ENCODE results near the gene CHD9. TPM values are rescaled to one million over a fixed set of nuclear protein-coding genes. Genes with fewer than 3 reads are reported as not detected.

The CHD9 gene
- total RNA-seq, 2 donors from 2014 or later, result 38.1 to 58.7 TPM

DNA sequence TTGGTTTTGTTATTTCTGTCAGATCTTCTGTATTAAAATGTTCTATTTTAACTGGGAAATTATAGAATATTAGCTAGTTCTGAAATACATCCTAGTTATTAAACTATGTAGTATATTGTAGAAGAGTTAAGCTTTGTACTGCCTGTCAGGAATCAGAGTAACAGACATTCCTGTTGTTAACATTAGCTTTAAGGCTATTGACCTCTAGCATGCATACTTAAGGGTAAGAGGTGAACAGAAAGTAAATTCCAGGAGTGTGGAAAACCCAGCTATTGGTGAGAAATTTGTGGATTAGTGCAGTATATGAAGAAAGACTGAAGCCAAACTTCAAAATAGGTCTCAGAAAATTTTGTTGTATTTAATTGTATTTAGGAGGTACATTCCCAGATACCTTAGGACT, 111.3 kb downstream of the CHD9 start:
- TF ChIP-seq, protein P1, sequence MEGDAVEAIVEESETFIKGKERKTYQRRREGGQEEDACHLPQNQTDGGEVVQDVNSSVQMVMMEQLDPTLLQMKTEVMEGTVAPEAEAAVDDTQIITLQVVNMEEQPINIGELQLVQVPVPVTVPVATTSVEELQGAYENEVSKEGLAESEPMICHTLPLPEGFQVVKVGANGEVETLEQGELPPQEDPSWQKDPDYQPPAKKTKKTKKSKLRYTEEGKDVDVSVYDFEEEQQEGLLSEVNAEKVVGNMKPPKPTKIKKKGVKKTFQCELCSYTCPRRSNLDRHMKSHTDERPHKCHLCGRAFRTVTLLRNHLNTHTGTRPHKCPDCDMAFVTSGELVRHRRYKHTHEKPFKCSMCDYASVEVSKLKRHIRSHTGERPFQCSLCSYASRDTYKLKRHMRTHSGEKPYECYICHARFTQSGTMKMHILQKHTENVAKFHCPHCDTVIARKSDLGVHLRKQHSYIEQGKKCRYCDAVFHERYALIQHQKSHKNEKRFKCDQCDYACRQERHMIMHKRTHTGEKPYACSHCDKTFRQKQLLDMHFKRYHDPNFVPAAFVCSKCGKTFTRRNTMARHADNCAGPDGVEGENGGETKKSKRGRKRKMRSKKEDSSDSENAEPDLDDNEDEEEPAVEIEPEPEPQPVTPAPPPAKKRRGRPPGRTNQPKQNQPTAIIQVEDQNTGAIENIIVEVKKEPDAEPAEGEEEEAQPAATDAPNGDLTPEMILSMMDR (IDR thresholded peaks at IDR 0.05), result no peak
- no peak for TF ChIP-seq POLR2A (IDR thresholded peaks at IDR 0.05)

GRCh38 chr16:53168744-53169143, 114.0 kb downstream of the CHD9 start:
- intact Hi-C loops (cut with DNase I), result no loop called here
- Histone ChIP-seq H3K9me3 (no peaks in the 10 kb centered on the region), H3K4me1 (peaks cover 12% of the 10 kb centered on the region), H3K27me3 (no peaks in the 10 kb centered on the region), H3K27ac (no peak overlapping the region), H3K36me3 (replicated peaks in 1 of 2; ENCODE audit: insufficient read depth in 1 of 2, low read depth in 2 of 2) (no peaks in the 10 kb centered on the region), H3K4me3 (no peak overlapping the region)
- TF ChIP-seq, protein P1 (IDR thresholded peaks at IDR 0.05), result no peak
- no peak for TF ChIP-seq POLR2A (IDR thresholded peaks at IDR 0.05)
- WGBS, 2 donors, result 92 to 99% methylated on average over 6 of the region's 6 CpGs
- DNase-seq (no peak), ATAC-seq (no peak)

More for the DNA sequence above, 111.3 kb downstream of the CHD9 start:
- Histone ChIP-seq H3K4me3 (no peak overlapping the region), H3K27me3 (no peaks in the 10 kb centered on the region), H3K36me3 (replicated peaks in 1 of 2; ENCODE audit: insufficient read depth in 1 of 2, low read depth in 2 of 2) (no peaks in the 10 kb centered on the region), H3K9me3 (no peaks in the 10 kb centered on the region), H3K27ac (no peak overlapping the region), H3K4me1 (peaks cover 12% of the 10 kb centered on the region)
- ATAC-seq (no peak), DNase-seq (no peak)
- intact Hi-C loops (cut with DNase I), result no loop called here

DNA sequence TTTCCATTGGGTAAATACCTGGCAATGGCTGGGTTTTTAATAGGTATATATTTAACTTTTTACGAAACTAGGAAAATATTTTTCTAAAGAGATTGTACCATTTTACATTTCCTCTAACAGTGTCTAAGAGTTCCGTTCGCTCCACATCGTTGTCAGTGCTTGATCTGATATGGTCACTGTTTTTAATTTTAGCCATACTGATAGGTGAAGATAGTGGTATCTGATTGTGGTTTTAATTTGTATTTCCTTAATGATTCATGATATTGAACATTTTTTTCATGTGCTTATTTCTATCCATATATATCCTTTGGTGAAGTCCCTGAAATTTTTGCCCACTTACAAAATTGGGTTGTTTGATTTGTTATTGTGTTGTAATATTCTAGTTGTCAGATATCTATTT, 117.7 kb downstream of the CHD9 start:
- Histone ChIP-seq H3K9me3 (no peaks in the 10 kb centered on the region), H3K4me1 (peaks cover 15% of the 10 kb centered on the region), H3K27me3 (no peaks in the 10 kb centered on the region), H3K27ac (no peak overlapping the region), H3K36me3 (replicated peaks in 1 of 2; ENCODE audit: insufficient read depth in 1 of 2, low read depth in 2 of 2) (no peaks in the 10 kb centered on the region), H3K4me3 (no peak overlapping the region)
- ATAC-seq (no peak), DNase-seq (no peak)
- TF ChIP-seq, protein P1 (IDR thresholded peaks at IDR 0.05), result no peak
- no peak for TF ChIP-seq POLR2A (IDR thresholded peaks at IDR 0.05)
- WGBS, 2 donors, result 59 to 62% methylated on average over 4 of the region's 4 CpGs
- intact Hi-C loops (cut with DNase I), result no loop called here

DNA sequence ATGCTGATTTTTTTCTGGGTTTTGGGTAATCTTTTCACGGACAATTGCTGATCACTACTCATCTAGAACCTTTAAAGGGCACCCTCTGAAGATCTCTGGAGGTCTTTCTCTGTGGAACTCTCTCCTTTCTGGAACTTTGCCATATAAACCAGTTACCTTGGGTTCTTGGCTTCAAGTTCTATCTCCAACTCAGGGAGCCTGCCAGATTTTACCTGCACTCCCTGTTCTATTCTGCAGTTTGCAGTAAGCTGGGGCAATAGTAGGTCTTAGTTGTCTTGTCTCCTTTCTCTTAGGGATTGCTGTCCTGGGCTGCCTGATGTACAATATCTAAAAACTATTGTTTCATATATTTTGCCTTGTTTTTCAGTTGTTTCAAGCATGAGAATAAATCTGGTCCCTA, 120.3 kb downstream of the CHD9 start:
- TF ChIP-seq, protein P1 (IDR thresholded peaks at IDR 0.05), result no peak
- TF ChIP-seq POLR2A (IDR thresholded peaks at IDR 0.05), result no peak
- intact Hi-C loops (cut with DNase I), result no loop called here
- Histone ChIP-seq H3K27ac (no peak overlapping the region), H3K4me3 (no peak overlapping the region), H3K27me3 (no peaks in the 10 kb centered on the region), H3K36me3 (replicated peaks in 1 of 2; ENCODE audit: insufficient read depth in 1 of 2, low read depth in 2 of 2) (no peaks in the 10 kb centered on the region), H3K4me1 (peaks cover 15% of the 10 kb centered on the region), H3K9me3 (no peaks in the 10 kb centered on the region)
- no peak for ATAC-seq
- WGBS, 2 donors, result 55 to 56% methylated on average over 1 of the region's 1 CpG
- peak; percentile 7 to 42 (median 21) for DNase-seq

DNA sequence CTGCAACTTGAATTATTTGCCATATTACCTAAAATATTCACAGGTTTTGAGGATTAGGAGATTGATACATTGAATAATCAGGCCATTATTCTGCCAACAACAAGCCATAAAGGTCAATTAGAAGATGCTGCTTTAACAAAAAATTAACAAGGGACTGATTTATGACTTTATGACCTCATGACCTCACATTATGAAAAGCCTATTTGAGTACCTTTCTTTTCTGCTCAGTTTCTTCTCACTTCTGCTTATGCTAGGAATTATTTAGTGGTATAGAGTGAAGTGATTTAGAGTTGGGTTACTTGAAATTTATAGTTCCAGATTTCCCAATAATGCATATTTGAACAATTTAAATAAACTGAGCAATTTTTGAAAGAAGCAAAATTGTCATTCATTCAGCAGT, 121.6 kb downstream of the CHD9 start:
- H3K27me3 ChIP-seq, result no peaks in the 10 kb centered on the region

More for the DNA sequence above, 121.6 kb downstream of the CHD9 start:
- Histone ChIP-seq H3K4me3 (no peak overlapping the region), H3K9me3 (no peaks in the 10 kb centered on the region), H3K27ac (no peak overlapping the region), H3K4me1 (peaks cover 15% of the 10 kb centered on the region), H3K36me3 (replicated peaks in 1 of 2; ENCODE audit: insufficient read depth in 1 of 2, low read depth in 2 of 2) (no peaks in the 10 kb centered on the region)
- no peak for TF ChIP-seq POLR2A (IDR thresholded peaks at IDR 0.05)
- TF ChIP-seq, protein P1 (IDR thresholded peaks at IDR 0.05), result no peak
- DNase-seq (no peak), ATAC-seq (no peak)
- intact Hi-C loops (cut with DNase I), result no loop called here
